ENCODE results near the gene RAB8B. TPM values are rescaled to one million over a fixed set of nuclear protein-coding genes. Genes with fewer than 3 reads are reported as not detected.

Gene RAB8B
- total and polyA plus RNA-seq, 9 of the 15 experiments (the other 6 are each of a cell fraction or from before 2014, with no cell fraction given), result 7.8 to 32.1 (median 24.2) TPM

DNA sequence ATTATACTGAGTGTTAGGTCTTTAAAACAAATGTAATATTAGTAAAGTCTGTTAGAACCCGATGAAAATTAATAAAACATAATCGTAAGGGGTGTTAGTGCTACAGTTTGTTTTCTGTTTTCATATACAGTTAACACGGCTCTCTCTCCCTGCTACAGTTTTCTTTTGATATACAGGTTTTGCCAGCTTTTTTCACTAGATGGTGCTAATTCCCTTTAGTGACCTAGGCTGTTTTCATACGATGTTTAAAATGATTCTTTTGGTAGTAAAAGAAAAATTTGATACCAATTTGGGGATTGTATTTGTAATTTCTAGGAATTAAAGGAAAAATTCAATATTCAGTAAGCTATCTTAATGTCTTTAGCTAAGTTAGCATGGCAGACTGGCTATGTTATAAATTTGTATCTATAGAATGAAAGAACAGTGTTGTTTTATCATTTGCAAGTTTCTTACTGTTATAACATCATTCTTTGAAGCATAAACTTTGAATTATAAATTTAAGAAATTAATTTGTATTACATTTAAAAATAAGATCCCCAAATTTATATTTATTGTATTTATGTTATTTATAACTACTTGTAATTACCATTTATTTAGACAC, 99.5 kb downstream of the RAB8B start (continued):
- TF ChIP-seq MEF2D (tag; conservative IDR thresholded peaks at IDR 0.05; ENCODE audit: low read depth) (no peak), BRD9 (IDR thresholded peaks at IDR 0.05; ENCODE audit: low read depth, partially characterized antibody) (no peak), KLF6 (CRISPR knock-in tag; IDR thresholded peaks at IDR 0.05; ENCODE audit: borderline replicate concordance) (no peak), ZNF3 (CRISPR knock-in tag; IDR thresholded peaks at IDR 0.05) (no peak), TCFL5 (CRISPR knock-in tag; conservative IDR thresholded peaks at IDR 0.05) (no peak), ZNF133 (CRISPR knock-in tag; IDR thresholded peaks at IDR 0.05) (no peak), NR2C1 (IDR thresholded peaks at IDR 0.05) (no peak), NR2C1 (tag; IDR thresholded peaks at IDR 0.05) (no peak), ZNF23 (CRISPR knock-in tag; IDR thresholded peaks at IDR 0.05) (no peak), FUS (optimal IDR thresholded peaks at IDR 0.05; ENCODE audit: low read depth, low read length) (no peak), ZNF239 (CRISPR knock-in tag; IDR thresholded peaks at IDR 0.05) (no peak), TAF15 (IDR thresholded peaks at IDR 0.05; ENCODE audit: low read depth, low read length) (no peak), HSF4 (CRISPR knock-in tag; IDR thresholded peaks at IDR 0.05; ENCODE audit: borderline replicate concordance) (no peak), SRSF7 (optimal IDR thresholded peaks at IDR 0.05; ENCODE audit: low read depth, low read length) (no peak)
- TF ChIP-seq, protein P1, sequence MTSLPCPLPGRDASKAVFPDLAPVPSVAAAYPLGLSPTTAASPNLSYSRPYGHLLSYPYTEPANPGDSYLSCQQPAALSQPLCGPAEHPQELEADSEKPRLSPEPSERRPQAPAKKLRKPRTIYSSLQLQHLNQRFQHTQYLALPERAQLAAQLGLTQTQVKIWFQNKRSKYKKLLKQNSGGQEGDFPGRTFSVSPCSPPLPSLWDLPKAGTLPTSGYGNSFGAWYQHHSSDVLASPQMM (CRISPR knock-in tag; IDR thresholded peaks at IDR 0.05), result no peak
- TF ChIP-seq, protein P2, sequence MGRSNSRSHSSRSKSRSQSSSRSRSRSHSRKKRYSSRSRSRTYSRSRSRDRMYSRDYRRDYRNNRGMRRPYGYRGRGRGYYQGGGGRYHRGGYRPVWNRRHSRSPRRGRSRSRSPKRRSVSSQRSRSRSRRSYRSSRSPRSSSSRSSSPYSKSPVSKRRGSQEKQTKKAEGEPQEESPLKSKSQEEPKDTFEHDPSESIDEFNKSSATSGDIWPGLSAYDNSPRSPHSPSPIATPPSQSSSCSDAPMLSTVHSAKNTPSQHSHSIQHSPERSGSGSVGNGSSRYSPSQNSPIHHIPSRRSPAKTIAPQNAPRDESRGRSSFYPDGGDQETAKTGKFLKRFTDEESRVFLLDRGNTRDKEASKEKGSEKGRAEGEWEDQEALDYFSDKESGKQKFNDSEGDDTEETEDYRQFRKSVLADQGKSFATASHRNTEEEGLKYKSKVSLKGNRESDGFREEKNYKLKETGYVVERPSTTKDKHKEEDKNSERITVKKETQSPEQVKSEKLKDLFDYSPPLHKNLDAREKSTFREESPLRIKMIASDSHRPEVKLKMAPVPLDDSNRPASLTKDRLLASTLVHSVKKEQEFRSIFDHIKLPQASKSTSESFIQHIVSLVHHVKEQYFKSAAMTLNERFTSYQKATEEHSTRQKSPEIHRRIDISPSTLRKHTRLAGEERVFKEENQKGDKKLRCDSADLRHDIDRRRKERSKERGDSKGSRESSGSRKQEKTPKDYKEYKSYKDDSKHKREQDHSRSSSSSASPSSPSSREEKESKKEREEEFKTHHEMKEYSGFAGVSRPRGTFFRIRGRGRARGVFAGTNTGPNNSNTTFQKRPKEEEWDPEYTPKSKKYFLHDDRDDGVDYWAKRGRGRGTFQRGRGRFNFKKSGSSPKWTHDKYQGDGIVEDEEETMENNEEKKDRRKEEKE (IDR thresholded peaks at IDR 0.05; ENCODE audit: borderline replicate concordance in 1 of 2, control insufficient read depth in 1 of 2, low read depth in 2 of 2, low read length in 1 of 2), result no peak
- TF ChIP-seq, protein P3, sequence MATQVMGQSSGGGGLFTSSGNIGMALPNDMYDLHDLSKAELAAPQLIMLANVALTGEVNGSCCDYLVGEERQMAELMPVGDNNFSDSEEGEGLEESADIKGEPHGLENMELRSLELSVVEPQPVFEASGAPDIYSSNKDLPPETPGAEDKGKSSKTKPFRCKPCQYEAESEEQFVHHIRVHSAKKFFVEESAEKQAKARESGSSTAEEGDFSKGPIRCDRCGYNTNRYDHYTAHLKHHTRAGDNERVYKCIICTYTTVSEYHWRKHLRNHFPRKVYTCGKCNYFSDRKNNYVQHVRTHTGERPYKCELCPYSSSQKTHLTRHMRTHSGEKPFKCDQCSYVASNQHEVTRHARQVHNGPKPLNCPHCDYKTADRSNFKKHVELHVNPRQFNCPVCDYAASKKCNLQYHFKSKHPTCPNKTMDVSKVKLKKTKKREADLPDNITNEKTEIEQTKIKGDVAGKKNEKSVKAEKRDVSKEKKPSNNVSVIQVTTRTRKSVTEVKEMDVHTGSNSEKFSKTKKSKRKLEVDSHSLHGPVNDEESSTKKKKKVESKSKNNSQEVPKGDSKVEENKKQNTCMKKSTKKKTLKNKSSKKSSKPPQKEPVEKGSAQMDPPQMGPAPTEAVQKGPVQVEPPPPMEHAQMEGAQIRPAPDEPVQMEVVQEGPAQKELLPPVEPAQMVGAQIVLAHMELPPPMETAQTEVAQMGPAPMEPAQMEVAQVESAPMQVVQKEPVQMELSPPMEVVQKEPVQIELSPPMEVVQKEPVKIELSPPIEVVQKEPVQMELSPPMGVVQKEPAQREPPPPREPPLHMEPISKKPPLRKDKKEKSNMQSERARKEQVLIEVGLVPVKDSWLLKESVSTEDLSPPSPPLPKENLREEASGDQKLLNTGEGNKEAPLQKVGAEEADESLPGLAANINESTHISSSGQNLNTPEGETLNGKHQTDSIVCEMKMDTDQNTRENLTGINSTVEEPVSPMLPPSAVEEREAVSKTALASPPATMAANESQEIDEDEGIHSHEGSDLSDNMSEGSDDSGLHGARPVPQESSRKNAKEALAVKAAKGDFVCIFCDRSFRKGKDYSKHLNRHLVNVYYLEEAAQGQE (IDR thresholded peaks at IDR 0.05; ENCODE audit: borderline replicate concordance), result peak; percentile 93
- TF ChIP-seq, protein P3 (CRISPR knock-in tag; IDR thresholded peaks at IDR 0.05; ENCODE audit: low read depth), result no peak
